ENCODE measurements around the gene DCTN2.

Gene DCTN2

GRCh38 chr12:57524814-57525614 is 22.0 kb downstream of the DCTN2 start:
- no peak for TF ChIP-seq ZFX (IDR thresholded peaks at IDR 0.05)
- TF ChIP-seq, protein P1, sequence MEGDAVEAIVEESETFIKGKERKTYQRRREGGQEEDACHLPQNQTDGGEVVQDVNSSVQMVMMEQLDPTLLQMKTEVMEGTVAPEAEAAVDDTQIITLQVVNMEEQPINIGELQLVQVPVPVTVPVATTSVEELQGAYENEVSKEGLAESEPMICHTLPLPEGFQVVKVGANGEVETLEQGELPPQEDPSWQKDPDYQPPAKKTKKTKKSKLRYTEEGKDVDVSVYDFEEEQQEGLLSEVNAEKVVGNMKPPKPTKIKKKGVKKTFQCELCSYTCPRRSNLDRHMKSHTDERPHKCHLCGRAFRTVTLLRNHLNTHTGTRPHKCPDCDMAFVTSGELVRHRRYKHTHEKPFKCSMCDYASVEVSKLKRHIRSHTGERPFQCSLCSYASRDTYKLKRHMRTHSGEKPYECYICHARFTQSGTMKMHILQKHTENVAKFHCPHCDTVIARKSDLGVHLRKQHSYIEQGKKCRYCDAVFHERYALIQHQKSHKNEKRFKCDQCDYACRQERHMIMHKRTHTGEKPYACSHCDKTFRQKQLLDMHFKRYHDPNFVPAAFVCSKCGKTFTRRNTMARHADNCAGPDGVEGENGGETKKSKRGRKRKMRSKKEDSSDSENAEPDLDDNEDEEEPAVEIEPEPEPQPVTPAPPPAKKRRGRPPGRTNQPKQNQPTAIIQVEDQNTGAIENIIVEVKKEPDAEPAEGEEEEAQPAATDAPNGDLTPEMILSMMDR (conservative IDR thresholded peaks at IDR 0.05) = no peak
- peak overlapping the region; percentile 88; the same call in 1 of the 2 replicates for H3K27ac ChIP-seq

GRCh38 chr12:57523706-57524614 is 23.0 kb downstream of the DCTN2 start:
- H3K27ac ChIP-seq = peak overlapping the region; percentile 88
- 0 out of 2 replicates have a peak, but pooled peaks have one; percentile 15 for TF ChIP-seq ZFX (IDR thresholded peaks at IDR 0.05)
- TF ChIP-seq, protein P1 (conservative IDR thresholded peaks at IDR 0.05) = no peak

DNA sequence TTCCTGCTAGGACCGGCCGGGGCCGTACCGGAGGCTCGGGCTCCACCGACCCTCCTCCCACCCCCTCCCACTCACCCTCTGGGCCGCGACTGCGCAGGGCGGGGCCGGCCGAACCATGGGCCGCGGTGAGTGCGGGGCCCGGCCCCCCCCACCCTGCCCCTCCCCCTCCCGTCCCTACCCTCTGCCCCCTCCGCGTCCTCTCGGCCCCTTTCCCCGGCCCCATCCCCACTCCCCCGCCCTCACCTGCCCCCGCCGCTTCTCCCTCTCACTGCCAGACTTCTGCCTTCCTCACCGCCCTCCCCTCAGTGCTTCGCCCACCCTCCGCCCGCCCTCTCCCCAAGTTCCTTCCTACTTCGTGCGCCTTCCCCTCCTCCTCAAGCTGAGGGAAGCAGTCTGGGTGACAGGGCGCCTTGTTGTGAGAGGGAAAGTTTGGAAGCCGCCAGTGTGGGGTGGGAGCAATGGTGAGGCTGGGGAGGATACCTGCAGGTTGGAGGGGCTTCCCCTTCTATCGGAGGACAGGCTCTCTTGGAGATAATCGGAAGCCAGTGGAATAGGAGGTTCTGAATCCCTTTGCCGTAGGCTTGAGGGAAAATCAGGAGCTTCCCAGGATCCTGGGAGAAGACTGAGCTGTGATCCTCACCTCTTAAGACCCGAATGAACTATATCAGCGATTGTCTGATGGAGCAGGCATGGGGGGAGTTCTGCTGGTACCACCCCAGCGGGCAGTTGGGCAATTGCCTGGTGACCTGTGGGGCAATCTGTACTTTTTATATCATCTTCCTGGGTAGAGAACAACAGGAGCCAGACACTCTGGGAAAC is 23.9 kb downstream of the DCTN2 start:
- TF ChIP-seq, protein P1 (conservative IDR thresholded peaks at IDR 0.05) = no peak
- TF ChIP-seq ZFX (IDR thresholded peaks at IDR 0.05) = no peak
- H3K27ac ChIP-seq = peak overlapping the region; percentile 88

DNA sequence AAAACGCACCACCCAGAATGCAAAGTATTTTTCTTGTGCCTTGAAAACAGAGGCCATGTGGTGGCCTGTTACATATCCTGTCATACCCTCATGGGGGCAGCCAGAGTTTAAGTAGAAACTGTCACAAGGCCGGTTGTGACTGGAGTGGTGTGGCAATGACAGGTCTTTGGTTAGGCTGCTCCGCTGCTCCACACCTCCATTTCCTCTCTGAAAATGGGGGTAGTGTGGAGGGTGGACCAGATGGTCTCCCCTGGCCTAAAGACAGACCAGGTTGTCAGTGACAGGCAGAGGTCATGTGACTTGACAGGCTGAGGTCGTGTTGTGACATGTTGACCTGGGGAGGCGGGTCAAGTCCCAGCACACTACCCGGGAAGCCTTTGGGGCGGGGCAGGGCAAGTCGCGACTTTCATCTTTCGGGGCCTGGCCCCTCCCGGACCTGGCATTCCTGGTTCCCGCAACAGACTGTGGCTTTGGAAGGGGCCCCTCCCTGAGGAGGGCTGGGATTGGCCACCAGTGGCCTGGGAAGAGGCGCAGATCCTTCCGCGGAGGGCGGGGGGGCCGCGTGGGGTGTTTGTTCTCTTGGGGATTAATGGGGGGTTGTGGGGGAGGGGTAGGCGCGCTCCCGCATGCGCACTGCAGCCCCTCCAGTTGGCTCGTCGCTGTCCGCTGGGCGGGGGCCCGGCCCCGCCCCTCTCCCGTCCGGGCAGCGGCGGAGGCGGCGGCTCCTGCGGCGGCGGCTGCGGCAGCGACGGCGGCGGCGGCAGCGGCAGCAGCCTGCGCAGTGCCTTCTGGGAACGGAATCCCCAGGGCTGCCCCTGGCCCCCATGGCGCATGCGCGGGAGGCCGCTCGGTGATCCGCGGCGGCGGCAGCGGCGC is 24.7 kb downstream of the DCTN2 start, which contains the start of gene MBD6:
Gene MBD6, plus strand, starts transcription at position 814 of the 876 bp plus-strand sequence. CDS start 1,480 bp downstream, outside the sequence.
- H3K27ac ChIP-seq = peak within 1 kb of the TSS; percentile 88
- TF ChIP-seq, protein P1 (conservative IDR thresholded peaks at IDR 0.05) = no peak
- TF ChIP-seq ZFX (IDR thresholded peaks at IDR 0.05) = no peak

DNA sequence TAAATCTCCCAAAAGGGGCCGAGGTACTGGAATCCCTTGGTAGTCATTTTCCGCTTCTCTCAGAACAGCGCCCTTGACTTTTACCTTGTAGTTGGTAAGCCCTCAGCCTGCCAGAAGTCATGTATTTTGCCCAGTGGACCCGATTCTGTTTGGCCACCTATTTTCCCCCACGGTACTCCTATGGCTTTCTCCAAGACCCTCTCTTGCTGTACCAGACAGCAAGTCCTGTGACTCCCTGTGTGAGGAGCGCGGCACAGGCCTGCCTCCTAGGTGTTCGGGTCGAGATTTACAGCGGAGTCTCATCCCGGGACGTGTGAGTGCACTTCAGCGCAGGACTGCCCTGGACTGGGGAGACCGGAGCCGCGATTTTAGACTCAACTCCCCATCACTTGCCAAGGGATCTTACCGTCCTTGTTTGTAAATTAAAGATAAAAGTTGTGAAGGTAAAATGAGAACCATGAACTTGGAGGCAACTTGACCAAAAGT is 25.4 kb downstream of the DCTN2 start:
- peak overlapping the region; percentile 88 for H3K27ac ChIP-seq

More for the DNA sequence above, 25.4 kb downstream of the DCTN2 start:
- TF ChIP-seq, protein P1 (conservative IDR thresholded peaks at IDR 0.05) = no peak
- no peak for TF ChIP-seq ZFX (IDR thresholded peaks at IDR 0.05)
